PFSK-1 (cell line): Measurements from ENCODE around the gene HCN4.

Experiments
- FOXP2 ChIP-seq: optimal IDR thresholded peaks from 2 replicates; pipeline ENCODE3; 2011; ENCODE audit warnings: borderline replicate concordance, control low read depth, inconsistent platforms; ENCODE audit not compliant: insufficient read depth; ENCODE audit errors: extremely low read length, extremely low read depth
- POLR2AphosphoS5 ChIP-seq: IDR thresholded peaks from 2 replicates; pipeline ENCODE4 v1.6.1; 2012; ENCODE audit warnings: low read depth, mild to moderate bottlenecking, control low read depth, low read length, moderate library complexity
- SIN3A ChIP-seq: IDR thresholded peaks from 2 replicates; pipeline ENCODE4 v1.6.1; 2012; ENCODE audit warnings: mild to moderate bottlenecking, low read length, moderate library complexity, borderline replicate concordance; ENCODE audit not compliant: insufficient read depth
- TAF1 ChIP-seq: IDR thresholded peaks from 2 replicates; pipeline ENCODE4 v1.6.1; 2012; ENCODE audit warnings: low read length, control low read depth, borderline replicate concordance; ENCODE audit not compliant: insufficient read depth
- TF ChIP-seq, protein P1 (sequence below), 2 experiments: IDR thresholded peaks; 2 replicates each; pipeline versions ENCODE4 v1.6.1 to v1.8.0; 2011 to 2012; ENCODE audit warnings: low read depth in 2 of 2, low read length in 2 of 2, control low read depth in 1 of 2, inconsistent platforms in 1 of 2, mild to moderate bottlenecking in 1 of 2, moderate library complexity in 1 of 2; ENCODE audit not compliant: insufficient read depth in 1 of 2

Gene HCN4

DNA sequence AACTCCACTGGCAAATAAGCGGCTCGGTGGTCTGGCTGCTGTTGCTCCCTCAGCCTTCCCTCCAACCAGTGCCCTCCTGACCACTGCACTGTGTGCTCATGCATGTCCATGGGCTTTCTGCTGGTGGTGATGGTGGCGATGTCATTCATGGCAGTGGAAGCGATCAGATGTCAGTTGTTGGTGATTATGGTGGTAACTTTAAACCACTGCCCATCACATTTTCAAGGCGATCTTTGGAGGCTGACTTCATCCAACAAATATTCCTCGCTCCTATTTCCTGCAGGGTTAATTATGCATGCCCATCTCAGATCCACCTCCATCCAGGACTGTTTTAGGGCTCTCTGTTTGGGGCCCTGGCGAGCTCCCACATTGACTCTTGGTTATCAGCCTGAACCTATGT, 13.4 kb upstream of the HCN4 start:
- TF ChIP-seq TAF1, result no peak
- no peak for TF ChIP-seq SIN3A
- TF ChIP-seq POLR2AphosphoS5, result no peak
- TF ChIP-seq, protein P1, sequence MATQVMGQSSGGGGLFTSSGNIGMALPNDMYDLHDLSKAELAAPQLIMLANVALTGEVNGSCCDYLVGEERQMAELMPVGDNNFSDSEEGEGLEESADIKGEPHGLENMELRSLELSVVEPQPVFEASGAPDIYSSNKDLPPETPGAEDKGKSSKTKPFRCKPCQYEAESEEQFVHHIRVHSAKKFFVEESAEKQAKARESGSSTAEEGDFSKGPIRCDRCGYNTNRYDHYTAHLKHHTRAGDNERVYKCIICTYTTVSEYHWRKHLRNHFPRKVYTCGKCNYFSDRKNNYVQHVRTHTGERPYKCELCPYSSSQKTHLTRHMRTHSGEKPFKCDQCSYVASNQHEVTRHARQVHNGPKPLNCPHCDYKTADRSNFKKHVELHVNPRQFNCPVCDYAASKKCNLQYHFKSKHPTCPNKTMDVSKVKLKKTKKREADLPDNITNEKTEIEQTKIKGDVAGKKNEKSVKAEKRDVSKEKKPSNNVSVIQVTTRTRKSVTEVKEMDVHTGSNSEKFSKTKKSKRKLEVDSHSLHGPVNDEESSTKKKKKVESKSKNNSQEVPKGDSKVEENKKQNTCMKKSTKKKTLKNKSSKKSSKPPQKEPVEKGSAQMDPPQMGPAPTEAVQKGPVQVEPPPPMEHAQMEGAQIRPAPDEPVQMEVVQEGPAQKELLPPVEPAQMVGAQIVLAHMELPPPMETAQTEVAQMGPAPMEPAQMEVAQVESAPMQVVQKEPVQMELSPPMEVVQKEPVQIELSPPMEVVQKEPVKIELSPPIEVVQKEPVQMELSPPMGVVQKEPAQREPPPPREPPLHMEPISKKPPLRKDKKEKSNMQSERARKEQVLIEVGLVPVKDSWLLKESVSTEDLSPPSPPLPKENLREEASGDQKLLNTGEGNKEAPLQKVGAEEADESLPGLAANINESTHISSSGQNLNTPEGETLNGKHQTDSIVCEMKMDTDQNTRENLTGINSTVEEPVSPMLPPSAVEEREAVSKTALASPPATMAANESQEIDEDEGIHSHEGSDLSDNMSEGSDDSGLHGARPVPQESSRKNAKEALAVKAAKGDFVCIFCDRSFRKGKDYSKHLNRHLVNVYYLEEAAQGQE (IDR thresholded peaks at IDR 0.05; ENCODE audit: insufficient read depth in 1 of 2, low read depth in 2 of 2, low read length in 2 of 2), result no peak
- TF ChIP-seq FOXP2, result no peak

DNA sequence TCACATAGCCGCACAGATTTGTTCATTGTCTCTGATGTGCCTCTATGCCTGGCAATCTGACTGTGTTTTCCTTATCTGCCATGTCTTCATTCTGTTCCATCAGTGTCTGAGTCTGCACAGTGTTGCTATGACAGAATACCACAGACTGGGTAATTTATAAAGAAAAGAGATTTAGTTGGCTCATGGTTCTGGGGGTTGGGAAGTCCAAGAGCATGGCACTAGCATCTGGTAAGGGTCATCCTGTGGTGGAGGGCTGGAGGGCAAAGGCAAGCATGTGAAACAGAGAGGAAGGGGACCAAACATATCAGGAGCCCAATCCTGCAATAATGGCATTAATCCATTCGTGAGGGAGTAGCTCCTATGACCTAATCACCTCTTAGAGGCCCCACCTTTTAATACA, 11.9 kb upstream of the HCN4 start:
- no peak for TF ChIP-seq SIN3A
- TF ChIP-seq, protein P1 (IDR thresholded peaks at IDR 0.05; ENCODE audit: insufficient read depth in 1 of 2, low read depth in 2 of 2, low read length in 2 of 2), result no peak

DNA sequence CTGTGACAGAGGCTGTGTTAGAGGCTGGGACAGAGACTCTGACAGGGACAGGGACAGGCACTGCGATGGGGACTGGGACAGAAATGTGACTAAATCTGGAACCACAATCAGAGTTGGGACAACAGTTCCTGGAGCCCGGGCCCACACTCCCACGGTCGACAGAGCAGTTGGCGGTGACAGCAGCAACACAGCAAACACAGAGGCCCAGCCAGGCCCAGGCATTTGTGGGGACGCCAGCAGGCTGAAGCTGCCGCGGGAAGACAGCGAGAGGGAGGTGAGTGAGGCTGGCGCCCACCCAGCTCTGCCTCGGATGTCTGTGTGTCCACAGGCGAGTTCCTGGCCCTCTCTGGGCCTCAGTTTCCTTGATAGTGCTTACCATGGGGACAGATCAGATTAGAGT, 9.3 kb upstream of the HCN4 start:
- no peak for TF ChIP-seq TAF1
- TF ChIP-seq, protein P1 (IDR thresholded peaks at IDR 0.05; ENCODE audit: insufficient read depth in 1 of 2, low read depth in 2 of 2, low read length in 2 of 2), result no peak
- no peak for TF ChIP-seq SIN3A
- no peak for TF ChIP-seq POLR2AphosphoS5
- TF ChIP-seq FOXP2, result no peak

DNA sequence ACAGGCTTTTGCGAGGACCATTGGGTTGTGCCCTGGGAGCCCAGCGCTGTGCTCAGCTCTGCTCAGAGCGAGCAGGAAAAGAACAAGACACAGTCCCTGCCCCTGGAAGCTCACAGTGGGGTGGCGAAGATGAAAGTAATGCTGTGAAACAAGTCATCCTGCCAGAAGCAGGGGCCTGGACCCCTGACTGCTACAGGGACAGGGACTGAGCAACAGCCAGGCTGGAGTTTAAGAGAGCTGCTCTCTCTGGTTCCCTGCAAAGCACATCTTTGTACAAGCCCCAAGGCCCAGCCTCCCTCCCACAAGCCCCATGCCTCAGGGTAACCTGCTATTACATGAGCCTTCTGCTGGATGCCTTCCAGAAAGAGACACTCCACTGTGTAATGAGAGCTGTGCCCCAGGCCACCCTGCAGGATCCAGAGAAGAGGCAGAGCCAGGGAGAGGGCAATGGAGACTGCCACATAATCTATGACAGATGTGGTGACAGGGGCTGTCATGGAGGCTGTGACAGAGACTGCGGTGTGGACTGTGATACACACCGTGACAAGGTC, 7.1 kb upstream of the HCN4 start:
- TF ChIP-seq FOXP2 (no peak), TAF1 (no peak), SIN3A (no peak), POLR2AphosphoS5 (no peak)
- TF ChIP-seq, protein P1 (IDR thresholded peaks at IDR 0.05; ENCODE audit: insufficient read depth in 1 of 2, low read depth in 2 of 2, low read length in 2 of 2), result no peak

DNA sequence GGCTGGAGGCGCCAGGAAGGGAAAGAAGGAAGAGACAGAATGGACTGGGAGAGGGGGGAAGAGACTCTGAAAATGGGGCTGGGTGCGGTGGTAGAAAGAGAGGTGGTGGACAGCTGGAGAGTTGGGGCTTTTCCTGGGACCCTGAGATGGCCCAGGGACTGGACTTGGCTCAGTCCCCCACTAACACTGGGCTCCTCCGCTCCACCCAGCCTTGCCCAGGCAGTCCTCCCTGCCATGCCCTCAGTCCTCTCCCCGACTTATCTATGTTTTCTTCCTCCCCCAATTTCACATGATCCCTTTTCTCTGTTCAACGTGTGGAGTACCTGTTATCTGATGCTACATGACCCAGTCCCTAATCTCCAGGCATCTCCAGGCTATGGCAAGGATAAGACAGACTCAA, 6.3 kb upstream of the HCN4 start:
- TF ChIP-seq, protein P1 (IDR thresholded peaks at IDR 0.05; ENCODE audit: insufficient read depth in 1 of 2, low read depth in 2 of 2, low read length in 2 of 2), result no peak
- TF ChIP-seq TAF1, result no peak
- TF ChIP-seq FOXP2, result no peak
- no peak for TF ChIP-seq SIN3A
- TF ChIP-seq POLR2AphosphoS5, result no peak
